ENCODE measurements around the gene ZNF827.

DNA sequence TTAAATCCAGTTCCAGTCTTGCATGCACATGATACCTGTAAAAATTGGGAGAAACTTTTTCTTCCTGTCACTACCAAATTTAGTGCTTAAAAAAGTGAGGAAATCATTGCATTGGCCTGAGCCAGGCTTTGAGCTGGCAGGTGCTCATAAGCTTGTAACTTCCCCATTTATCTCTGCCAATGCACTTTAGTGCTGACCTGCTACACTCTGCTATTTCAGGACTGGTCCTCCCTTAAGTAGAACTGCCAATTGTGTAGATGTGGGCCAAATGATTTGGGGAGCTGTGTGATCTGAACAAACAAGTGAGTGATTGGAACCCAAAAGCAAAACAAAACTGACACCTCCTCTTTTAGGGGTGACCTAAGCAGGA, 51.8 kb downstream of the ZNF827 start:
- TF ChIP-seq, protein P1, sequence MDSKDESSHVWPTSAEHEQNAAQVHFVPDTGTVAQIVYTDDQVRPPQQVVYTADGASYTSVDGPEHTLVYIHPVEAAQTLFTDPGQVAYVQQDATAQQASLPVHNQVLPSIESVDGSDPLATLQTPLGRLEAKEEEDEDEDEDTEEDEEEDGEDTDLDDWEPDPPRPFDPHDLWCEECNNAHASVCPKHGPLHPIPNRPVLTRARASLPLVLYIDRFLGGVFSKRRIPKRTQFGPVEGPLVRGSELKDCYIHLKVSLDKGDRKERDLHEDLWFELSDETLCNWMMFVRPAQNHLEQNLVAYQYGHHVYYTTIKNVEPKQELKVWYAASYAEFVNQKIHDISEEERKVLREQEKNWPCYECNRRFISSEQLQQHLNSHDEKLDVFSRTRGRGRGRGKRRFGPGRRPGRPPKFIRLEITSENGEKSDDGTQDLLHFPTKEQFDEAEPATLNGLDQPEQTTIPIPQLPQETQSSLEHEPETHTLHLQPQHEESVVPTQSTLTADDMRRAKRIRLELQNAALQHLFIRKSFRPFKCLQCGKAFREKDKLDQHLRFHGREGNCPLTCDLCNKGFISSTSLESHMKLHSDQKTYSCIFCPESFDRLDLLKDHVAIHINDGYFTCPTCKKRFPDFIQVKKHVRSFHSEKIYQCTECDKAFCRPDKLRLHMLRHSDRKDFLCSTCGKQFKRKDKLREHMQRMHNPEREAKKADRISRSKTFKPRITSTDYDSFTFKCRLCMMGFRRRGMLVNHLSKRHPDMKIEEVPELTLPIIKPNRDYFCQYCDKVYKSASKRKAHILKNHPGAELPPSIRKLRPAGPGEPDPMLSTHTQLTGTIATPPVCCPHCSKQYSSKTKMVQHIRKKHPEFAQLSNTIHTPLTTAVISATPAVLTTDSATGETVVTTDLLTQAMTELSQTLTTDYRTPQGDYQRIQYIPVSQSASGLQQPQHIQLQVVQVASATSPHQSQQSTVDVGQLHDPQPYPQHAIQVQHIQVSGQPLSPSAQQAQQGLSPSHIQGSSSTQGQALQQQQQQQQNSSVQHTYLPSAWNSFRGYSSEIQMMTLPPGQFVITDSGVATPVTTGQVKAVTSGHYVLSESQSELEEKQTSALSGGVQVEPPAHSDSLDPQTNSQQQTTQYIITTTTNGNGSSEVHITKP (IDR thresholded peaks at IDR 0.05; ENCODE audit: partially characterized antibody), result no peak
- TF ChIP-seq, protein P2, sequence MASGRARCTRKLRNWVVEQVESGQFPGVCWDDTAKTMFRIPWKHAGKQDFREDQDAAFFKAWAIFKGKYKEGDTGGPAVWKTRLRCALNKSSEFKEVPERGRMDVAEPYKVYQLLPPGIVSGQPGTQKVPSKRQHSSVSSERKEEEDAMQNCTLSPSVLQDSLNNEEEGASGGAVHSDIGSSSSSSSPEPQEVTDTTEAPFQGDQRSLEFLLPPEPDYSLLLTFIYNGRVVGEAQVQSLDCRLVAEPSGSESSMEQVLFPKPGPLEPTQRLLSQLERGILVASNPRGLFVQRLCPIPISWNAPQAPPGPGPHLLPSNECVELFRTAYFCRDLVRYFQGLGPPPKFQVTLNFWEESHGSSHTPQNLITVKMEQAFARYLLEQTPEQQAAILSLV (tag; IDR thresholded peaks at IDR 0.05), result no peak

All from K562 (cell line).